Mesothelial cell of epicardium (in vitro differentiated cells): ENCODE measurements around the gene INTS7. TPM values are rescaled to one million over a fixed set of nuclear protein-coding genes. Genes with fewer than 3 reads are reported as not detected.

ENCODE experiments used
- DNase-seq, 2 experiments: peaks; one replicate each; pipeline ENCODE4 v3.0.0; 2021; ENCODE audit warnings: low spot score in 2 of 2; ENCODE audit not compliant: unreplicated experiment in 2 of 2
- H3K27ac Mint-ChIP-seq: 2 replicates; pipeline ENCODE4 v1.8.0; 2021; ENCODE audit warnings: mixed read lengths
- H3K27me3 Mint-ChIP-seq: 2 replicates; pipeline ENCODE4 v1.8.0; 2021; ENCODE audit warnings: low read depth, mixed read lengths
- H3K36me3 Mint-ChIP-seq: 2 replicates; pipeline ENCODE4 v1.8.0; 2021; ENCODE audit warnings: mixed read lengths
- H3K4me1 Mint-ChIP-seq: 2 replicates; pipeline ENCODE4 v1.8.0; 2021; ENCODE audit warnings: mixed read lengths
- H3K4me3 Mint-ChIP-seq: 2 replicates; pipeline ENCODE4 v1.8.0; 2021; ENCODE audit warnings: mild to moderate bottlenecking, moderate library complexity, mixed read lengths
- H3K9me3 Mint-ChIP-seq: 2 replicates; pipeline ENCODE4 v1.8.0; 2021; ENCODE audit warnings: mixed read lengths
- total RNA-seq: library from RNA; stranded (reverse); gene quantifications from 3 replicates; pipeline ENCODE4 v1.2.1, GENCODE V29; 2021
- TF ChIP-seq, protein P1 (sequence below): fragments of 200-600 bp; sonication (generic); IDR thresholded peaks from one replicate; pipeline ENCODE4 v1.5.0; 2021; ENCODE audit warnings: antibody characterized with exemption; ENCODE audit not compliant: unreplicated experiment

The INTS7 gene
- total RNA-seq, 1 donor from 2014 or later = 16.5 TPM

DNA sequence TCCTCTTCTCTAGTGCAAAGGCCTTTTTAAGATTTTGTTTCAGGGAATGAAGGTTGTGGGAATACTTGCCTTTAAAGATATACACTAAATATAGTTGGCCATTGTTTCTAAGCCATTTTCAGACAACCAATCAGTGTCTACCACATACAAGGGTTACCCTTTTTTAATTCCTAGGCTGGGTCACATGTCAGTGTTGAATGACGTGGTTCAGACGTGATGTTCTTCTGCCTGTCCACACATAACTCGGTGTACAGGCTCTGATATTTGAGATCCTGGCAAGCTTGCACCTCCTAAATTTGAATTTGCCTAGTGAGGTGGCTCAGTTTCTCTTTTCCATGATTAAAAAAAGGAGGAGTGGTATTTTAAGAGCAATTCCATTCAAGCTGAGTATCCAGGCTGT, 39.0 kb upstream of the INTS7 start:
- H3K27me3 Mint-ChIP-seq = no peaks in the 10 kb centered on the region
- no peak for DNase-seq

DNA sequence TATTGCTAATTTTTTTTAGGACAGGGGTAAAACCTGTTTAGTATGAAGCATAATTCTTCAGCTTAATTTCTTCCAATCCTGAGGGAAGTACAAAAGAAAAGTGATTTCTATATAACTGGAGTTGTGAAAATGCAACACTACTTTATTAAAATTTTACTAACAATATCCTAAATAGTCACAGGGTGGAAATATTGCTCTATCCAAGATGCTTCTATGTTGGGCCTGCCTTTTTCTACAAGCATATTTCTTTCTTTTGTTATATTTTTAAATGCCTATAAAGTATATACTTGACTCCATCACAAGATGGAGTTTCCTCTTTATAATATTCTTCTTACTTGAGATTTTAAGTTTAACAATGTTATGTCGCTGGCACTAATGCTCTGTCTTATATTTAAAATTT, 38.1 kb upstream of the INTS7 start:
- Mint-ChIP-seq H3K36me3 (peaks cover 5% of the 10 kb centered on the region), H3K27me3 (no peaks in the 10 kb centered on the region), H3K27ac (no peak overlapping the region), H3K4me3 (no peak overlapping the region), H3K9me3 (no peaks in the 10 kb centered on the region), H3K4me1 (no peaks in the 10 kb centered on the region)
- no peak for DNase-seq
- TF ChIP-seq, protein P1, sequence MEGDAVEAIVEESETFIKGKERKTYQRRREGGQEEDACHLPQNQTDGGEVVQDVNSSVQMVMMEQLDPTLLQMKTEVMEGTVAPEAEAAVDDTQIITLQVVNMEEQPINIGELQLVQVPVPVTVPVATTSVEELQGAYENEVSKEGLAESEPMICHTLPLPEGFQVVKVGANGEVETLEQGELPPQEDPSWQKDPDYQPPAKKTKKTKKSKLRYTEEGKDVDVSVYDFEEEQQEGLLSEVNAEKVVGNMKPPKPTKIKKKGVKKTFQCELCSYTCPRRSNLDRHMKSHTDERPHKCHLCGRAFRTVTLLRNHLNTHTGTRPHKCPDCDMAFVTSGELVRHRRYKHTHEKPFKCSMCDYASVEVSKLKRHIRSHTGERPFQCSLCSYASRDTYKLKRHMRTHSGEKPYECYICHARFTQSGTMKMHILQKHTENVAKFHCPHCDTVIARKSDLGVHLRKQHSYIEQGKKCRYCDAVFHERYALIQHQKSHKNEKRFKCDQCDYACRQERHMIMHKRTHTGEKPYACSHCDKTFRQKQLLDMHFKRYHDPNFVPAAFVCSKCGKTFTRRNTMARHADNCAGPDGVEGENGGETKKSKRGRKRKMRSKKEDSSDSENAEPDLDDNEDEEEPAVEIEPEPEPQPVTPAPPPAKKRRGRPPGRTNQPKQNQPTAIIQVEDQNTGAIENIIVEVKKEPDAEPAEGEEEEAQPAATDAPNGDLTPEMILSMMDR = no peak

More for the DNA sequence above, 39.0 kb upstream of the INTS7 start:
- no peak overlapping the region for H3K27ac Mint-ChIP-seq
- no peaks in the 10 kb centered on the region for H3K9me3 Mint-ChIP-seq
- TF ChIP-seq, protein P1 = no peak
- no peaks in the 10 kb centered on the region for H3K4me1 Mint-ChIP-seq
- H3K36me3 Mint-ChIP-seq = peaks cover 5% of the 10 kb centered on the region
- H3K4me3 Mint-ChIP-seq = no peak overlapping the region

DNA sequence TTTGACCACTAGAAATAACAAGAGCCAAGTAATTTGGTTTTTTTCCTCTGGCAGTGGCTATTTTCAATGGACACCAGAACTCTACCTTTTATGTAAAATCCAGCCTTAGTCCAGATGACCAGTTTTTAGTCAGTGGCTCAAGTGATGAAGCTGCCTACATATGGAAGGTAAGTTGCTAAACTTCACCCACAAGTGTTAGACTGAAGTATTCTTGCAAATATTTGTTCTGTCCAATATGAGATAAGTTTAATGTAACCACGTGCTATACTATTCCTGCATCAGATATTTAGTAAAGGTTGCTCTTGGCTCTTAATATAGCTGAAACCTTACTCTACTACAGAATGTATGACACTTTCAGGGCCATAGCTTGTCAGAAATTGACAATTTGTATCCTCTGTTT, 36.7 kb upstream of the INTS7 start:
- no peak for DNase-seq
- Mint-ChIP-seq H3K27me3 (no peaks in the 10 kb centered on the region), H3K27ac (no peak overlapping the region), H3K4me3 (no peak overlapping the region), H3K36me3 (peaks cover 5% of the 10 kb centered on the region), H3K9me3 (no peaks in the 10 kb centered on the region), H3K4me1 (no peaks in the 10 kb centered on the region)
- TF ChIP-seq, protein P1 = no peak

DNA sequence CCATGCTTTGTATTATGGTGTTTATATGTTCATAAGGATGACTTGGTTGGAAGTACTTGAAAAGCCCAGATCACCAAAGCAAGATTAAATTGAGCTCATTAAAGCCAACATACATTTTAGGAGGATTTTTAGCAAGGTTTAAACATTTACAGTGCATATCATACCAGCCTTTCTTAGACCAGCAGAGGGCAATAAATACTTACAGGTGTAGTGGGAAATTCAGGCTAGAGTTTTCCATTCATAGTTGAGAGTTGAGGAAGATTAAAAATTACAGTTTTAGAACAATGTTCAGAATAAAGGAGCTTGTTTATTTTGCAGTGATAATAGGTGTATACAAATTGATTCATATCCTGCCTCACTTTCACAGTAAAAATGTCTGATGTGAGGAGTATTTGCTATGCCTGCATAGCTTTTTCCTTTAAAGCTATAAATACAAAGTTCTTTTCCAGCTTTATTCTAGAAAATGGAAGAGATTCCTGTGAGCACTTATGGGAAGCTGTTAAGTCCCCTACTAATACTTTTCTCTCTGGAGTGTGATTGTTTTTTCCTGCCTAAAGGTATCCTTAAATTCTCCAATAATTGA, 35.5 kb upstream of the INTS7 start:
- no peak overlapping the region for H3K27ac Mint-ChIP-seq
- no peaks in the 10 kb centered on the region for H3K27me3 Mint-ChIP-seq
- DNase-seq = no peak
- no peaks in the 10 kb centered on the region for H3K4me1 Mint-ChIP-seq
- H3K36me3 Mint-ChIP-seq = peaks cover 5% of the 10 kb centered on the region
- TF ChIP-seq, protein P1 = peak; percentile 56
- H3K9me3 Mint-ChIP-seq = no peaks in the 10 kb centered on the region
- no peak overlapping the region for H3K4me3 Mint-ChIP-seq

DNA sequence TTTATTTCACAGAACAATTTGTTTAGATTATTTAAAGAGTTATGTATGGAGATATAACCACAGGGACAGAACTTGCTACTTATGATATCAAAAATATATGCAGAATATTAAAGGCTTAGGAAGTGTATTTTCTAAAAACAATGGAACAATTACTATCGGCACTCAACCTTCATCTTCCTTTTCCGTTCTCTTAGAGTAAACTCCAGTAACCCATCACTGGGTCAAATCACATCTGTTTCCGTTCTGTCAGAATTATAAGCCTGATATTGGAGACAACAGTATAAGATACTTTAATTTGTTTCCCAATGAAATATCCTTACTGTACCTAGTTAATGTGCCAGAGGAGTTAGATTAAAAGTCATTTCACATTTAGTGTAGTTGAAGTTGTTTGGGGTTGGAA, 32.4 kb upstream of the INTS7 start:
- Mint-ChIP-seq H3K4me1 (no peaks in the 10 kb centered on the region), H3K27me3 (no peaks in the 10 kb centered on the region), H3K4me3 (no peak overlapping the region), H3K9me3 (no peaks in the 10 kb centered on the region), H3K27ac (no peak overlapping the region), H3K36me3 (peaks cover 2% of the 10 kb centered on the region)
- TF ChIP-seq, protein P1 = no peak
- DNase-seq = no peak

DNA sequence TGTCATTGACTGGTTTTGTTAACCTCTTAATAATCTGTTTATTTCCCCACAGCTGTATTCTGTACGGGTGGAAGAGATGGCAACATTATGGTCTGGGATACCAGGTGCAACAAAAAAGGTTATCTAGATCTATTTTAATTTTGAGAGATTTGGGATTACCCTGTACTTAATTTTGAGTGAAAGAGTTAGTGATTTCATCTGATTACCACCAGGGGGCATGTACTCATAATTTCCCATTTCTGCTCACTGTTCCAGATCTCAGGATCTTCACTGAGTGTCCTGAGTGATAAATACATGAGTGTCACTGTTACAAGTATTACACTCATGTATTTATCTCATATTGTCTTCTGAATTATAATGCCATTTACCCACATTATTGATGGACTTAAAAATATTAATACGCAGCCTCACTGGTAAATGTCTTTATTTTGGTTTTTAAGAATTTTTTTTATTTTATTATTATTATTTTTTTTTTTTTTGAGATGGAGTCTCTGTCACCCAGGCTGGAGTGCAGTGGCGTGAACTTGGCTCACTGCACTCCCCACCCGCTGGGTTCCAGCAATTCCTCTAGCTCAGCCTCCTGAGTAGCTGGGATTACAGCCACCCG, 27.6 kb upstream of the INTS7 start:
- Mint-ChIP-seq H3K36me3 (peaks cover 19% of the 10 kb centered on the region), H3K4me3 (no peak overlapping the region), H3K27ac (no peak overlapping the region), H3K4me1 (no peaks in the 10 kb centered on the region), H3K9me3 (peaks cover 22% of the 10 kb centered on the region), H3K27me3 (no peaks in the 10 kb centered on the region)
- TF ChIP-seq, protein P1 = peak; percentile 95
- no peak for DNase-seq
